Liver (tissue), 9 donors: ENCODE results near the gene SERPINI1. TPM values are rescaled to one million over a fixed set of nuclear protein-coding genes. Genes with fewer than 3 reads are reported as not detected.

Experiments
- DNase-seq: peaks from one replicate; pipeline ENCODE4 v3.0.0-alpha.2; 2017; ENCODE audit warnings: low spot score
- H3K27ac ChIP-seq, 2 donors: one replicate each; pipeline ENCODE4 v1.7.0; 2013; ENCODE audit warnings: inconsistent platforms in 2 of 2, low read length in 2 of 2, control low read depth in 1 of 2, low read depth in 1 of 2, mild to moderate bottlenecking in 1 of 2
- H3K27me3 ChIP-seq, 4 donors: one replicate each; pipeline versions ENCODE4 v1.6.1 to v1.7.0; 2013; ENCODE audit warnings: low read length in 3 of 4, inconsistent platforms in 1 of 4, mild to moderate bottlenecking in 1 of 4, moderate library complexity in 1 of 4; ENCODE audit not compliant: control insufficient read depth in 4 of 4, insufficient read depth in 4 of 4
- H3K36me3 ChIP-seq, 4 donors: one replicate each; pipeline versions ENCODE4 v1.6.1 to v1.7.0; 2013; ENCODE audit warnings: low read length in 3 of 4, mild to moderate bottlenecking in 3 of 4, low read depth in 1 of 4, moderate library complexity in 1 of 4; ENCODE audit not compliant: control insufficient read depth in 4 of 4, insufficient read depth in 3 of 4
- H3K4me1 ChIP-seq, 4 donors: one replicate each; pipeline versions ENCODE4 v1.6.1 to v1.7.0; 2013; ENCODE audit warnings: low read length in 3 of 4, mild to moderate bottlenecking in 3 of 4, moderate library complexity in 1 of 4; ENCODE audit not compliant: control insufficient read depth in 4 of 4, insufficient read depth in 4 of 4
- H3K4me3 ChIP-seq, 3 donors: one replicate each; pipeline versions ENCODE4 v1.6.1 to v1.7.0; 2013; ENCODE audit warnings: low read length in 3 of 3, control low read depth in 1 of 3, low read depth in 1 of 3, mild to moderate bottlenecking in 1 of 3
- H3K9ac ChIP-seq, 2 donors: one replicate each; pipeline ENCODE4 v1.7.0; 2013; ENCODE audit warnings: low read length in 2 of 2, mild to moderate bottlenecking in 2 of 2, moderate library complexity in 2 of 2, control low read depth in 1 of 2, low read depth in 1 of 2
- H3K9me3 ChIP-seq, 4 donors: one replicate each; pipeline versions ENCODE4 v1.6.1 to v1.7.0; 2013; ENCODE audit warnings: low read length in 3 of 4; ENCODE audit not compliant: control insufficient read depth in 4 of 4
- EGR1 ChIP-seq, 2 donors: IDR thresholded peaks; 2 replicates each; pipeline ENCODE4 v1.6.1; 2016 to 2018; ENCODE audit warnings: antibody characterized with exemption in 2 of 2, low read depth in 2 of 2
- FOXA1 ChIP-seq: IDR thresholded peaks from 2 replicates; pipeline ENCODE4 v1.6.1; 2016; ENCODE audit warnings: antibody characterized with exemption
- FOXA2 ChIP-seq: IDR thresholded peaks from 2 replicates; pipeline ENCODE4 v1.6.1; 2016; ENCODE audit warnings: antibody characterized with exemption
- GABPA ChIP-seq, 2 donors: IDR thresholded peaks in 1 of 2; conservative IDR thresholded peaks in 1 of 2; 2 replicates each; pipeline ENCODE4 v1.6.1; 2016; ENCODE audit warnings: antibody characterized with exemption in 2 of 2, mild to moderate bottlenecking in 1 of 2, moderate library complexity in 1 of 2
- HNF4A ChIP-seq, 2 donors: conservative IDR thresholded peaks; 2 replicates each; pipeline ENCODE4 v1.6.1; 2016; ENCODE audit warnings: antibody characterized with exemption in 2 of 2, mild to moderate bottlenecking in 2 of 2
- HNF4G ChIP-seq: IDR thresholded peaks from 2 replicates; pipeline ENCODE4 v1.6.1; 2016; ENCODE audit warnings: antibody characterized with exemption
- JUND ChIP-seq, 2 donors: IDR thresholded peaks; 2 replicates each; pipeline ENCODE4 v1.6.1; 2016; ENCODE audit warnings: antibody characterized with exemption in 2 of 2
- NR2F2 ChIP-seq: IDR thresholded peaks from 2 replicates; pipeline ENCODE4 v1.6.1; 2016; ENCODE audit warnings: antibody characterized with exemption
- RAD21 ChIP-seq, 2 donors: IDR thresholded peaks; 2 replicates each; pipeline ENCODE4 v1.6.1; 2016; ENCODE audit warnings: antibody characterized with exemption in 2 of 2, mild to moderate bottlenecking in 2 of 2
- RXRA ChIP-seq, 2 donors: IDR thresholded peaks; 2 replicates each; pipeline ENCODE4 v1.6.1; 2017 to 2018; ENCODE audit warnings: antibody characterized with exemption in 2 of 2, mild to moderate bottlenecking in 1 of 2
- SP1 ChIP-seq: IDR thresholded peaks from 2 replicates; pipeline ENCODE4 v1.6.1; 2018; ENCODE audit warnings: antibody characterized with exemption, mild to moderate bottlenecking
- TAF1 ChIP-seq: conservative IDR thresholded peaks from 2 replicates; pipeline ENCODE4 v1.6.1; 2016; ENCODE audit warnings: antibody characterized with exemption, mild to moderate bottlenecking
- YY1 ChIP-seq: IDR thresholded peaks from 2 replicates; pipeline ENCODE4 v1.6.1; 2016; ENCODE audit warnings: antibody characterized with exemption, mild to moderate bottlenecking
- WGBS: extraction: QIAGEN DNeasy Blood & Tissue Kit; methylation state at CpG from one replicate; pipeline ENCODE4 v1.1.7; 2013; 5-methylcytosine and 5-hydroxymethylcytosine counted together
- polyA plus RNA-seq, 2 donors: library from polyadenylated mRNA; stranded (reverse) in 1 of 2; unstranded in 1 of 2; fragments of 200-250 nt in 1 of 2; fragments of >200 nt in 1 of 2; fragmentation: Nextera tagmentation in 1 of 2; extraction: Ambion mirVana in 1 of 2; gene quantifications; one replicate each; pipeline versions ENCODE4 v1.2.1 to v1.2.3, GENCODE V29; 2013 to 2015
- total RNA-seq, 2 donors: library from RNA; depleted of rRNA; stranded (reverse); fragments of >200 nt; gene quantifications; one replicate each; pipeline ENCODE4 v1.2.3, GENCODE V29; 2014
- TF ChIP-seq, protein P1 (sequence below): IDR thresholded peaks from 2 replicates; pipeline ENCODE4 v1.6.1; 2016; ENCODE audit warnings: antibody characterized with exemption
- TF ChIP-seq, protein P2 (sequence below): fragments of 150-350 bp; IDR thresholded peaks from 2 replicates; pipeline ENCODE4 v1.5.1; 2017; ENCODE audit warnings: improper control_type of control experiment, low read depth, low read length; ENCODE audit not compliant: missing input control
- TF ChIP-seq, protein P3 (sequence below): IDR thresholded peaks from 2 replicates; pipeline ENCODE4 v1.6.1; 2016; ENCODE audit warnings: antibody characterized with exemption
- TF ChIP-seq, protein P4 (sequence below): IDR thresholded peaks from 2 replicates; pipeline ENCODE4 v1.6.1; 2016; ENCODE audit warnings: antibody characterized with exemption, mild to moderate bottlenecking
- donor health status: healthy.
- donor health status: healthy.
- donor health status: healthy.
- donor health status: healthy.
- donor health status: healthy.

Gene SERPINI1
- total and polyA plus RNA-seq, 4 donors = 0.90 to 23.6 (median 1.9) TPM

DNA sequence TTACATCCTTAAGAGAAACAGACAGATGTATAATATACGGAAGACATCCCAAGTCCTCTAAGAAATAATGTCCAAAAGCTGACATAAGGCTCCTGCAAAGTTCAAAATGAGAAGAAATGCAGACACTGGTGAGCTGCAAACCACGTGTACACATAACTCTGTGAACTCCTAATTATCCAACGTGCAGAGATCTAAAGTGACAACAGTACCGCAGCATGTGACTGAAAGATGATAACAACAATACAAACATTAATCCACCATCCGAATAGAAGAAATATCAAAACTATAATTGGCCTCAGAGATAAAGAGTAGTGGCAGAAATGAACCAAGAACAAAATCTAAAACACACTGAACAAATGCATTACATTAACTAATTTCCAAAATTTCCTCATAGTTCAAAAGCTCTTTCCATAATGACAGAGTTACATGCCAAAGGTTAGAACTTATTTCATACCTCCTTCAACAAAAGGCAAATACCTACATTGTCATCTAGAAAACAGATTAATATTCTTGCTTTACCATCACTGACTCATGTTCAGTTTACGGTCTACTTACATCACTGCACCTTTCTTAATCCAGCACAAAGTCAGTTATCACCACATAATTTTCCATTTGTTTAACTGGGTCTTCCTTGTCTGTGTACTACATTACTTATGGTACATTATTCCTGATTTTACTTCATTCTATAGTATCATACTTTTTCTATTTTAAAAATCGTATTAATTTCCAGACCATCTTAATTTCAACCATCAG is 3.0 kb upstream of the SERPINI1 start:
- Histone ChIP-seq H3K9ac (no peak overlapping the region), H3K36me3 (no peaks in the 10 kb centered on the region), H3K4me3 (no peak overlapping the region), H3K27ac (no peak overlapping the region), H3K4me1 (peaks cover 5 to 28% (median 22%) of the 10 kb centered on the region in 4 donors), H3K9me3 (no peaks in the 10 kb centered on the region), H3K27me3 (no peaks in the 10 kb centered on the region)
- 78% methylated on average over 7 of the region's 7 CpGs for WGBS
- TF ChIP-seq SP1 (no peak), RXRA (IDR thresholded peaks at IDR 0.05) (no peak), TAF1 (no peak), EGR1 (IDR thresholded peaks at IDR 0.05; ENCODE audit: low read depth in 2 of 2) (no peak)
- DNase-seq = no peak

DNA sequence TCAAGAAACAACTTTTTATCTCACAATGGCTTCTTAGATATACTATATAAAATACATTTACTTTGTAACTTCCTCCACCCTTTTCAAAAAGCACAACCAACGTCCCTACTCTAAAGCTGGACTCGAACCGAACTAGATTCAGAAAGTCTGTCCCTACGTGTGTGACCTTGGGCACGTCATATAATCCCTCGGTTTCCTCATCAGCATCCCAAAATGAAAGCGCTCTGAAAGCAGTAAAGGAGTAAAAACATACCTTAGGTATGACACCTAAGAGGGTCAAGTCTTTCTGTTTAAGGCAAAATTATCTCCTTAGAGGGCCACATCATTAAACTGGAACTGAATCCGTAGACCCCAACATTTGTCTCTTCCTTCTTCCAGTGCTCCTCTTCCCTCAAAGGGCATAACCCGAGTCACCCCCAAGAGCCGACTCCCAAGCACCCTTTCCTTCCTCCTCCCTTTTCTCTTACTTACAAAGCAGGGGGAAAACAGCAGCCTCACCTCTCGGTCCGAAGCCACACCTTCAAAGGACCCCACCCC is 1.5 kb upstream of the SERPINI1 start:
- no peak for DNase-seq

More for the DNA sequence above, 1.5 kb upstream of the SERPINI1 start:
- peaks cover 5 to 28% (median 22%) of the 10 kb centered on the region in 4 donors for H3K4me1 ChIP-seq
- 1% methylated on average over 12 of the region's 12 CpGs for WGBS
- no peaks in the 10 kb centered on the region for H3K36me3 ChIP-seq
- H3K27ac ChIP-seq = peak overlapping the region; percentile 87 to 88
- H3K9me3 ChIP-seq = no peaks in the 10 kb centered on the region
- H3K27me3 ChIP-seq = no peaks in the 10 kb centered on the region
- peak overlapping the region; percentile 88 to 100 (median 95) for H3K4me3 ChIP-seq
- H3K9ac ChIP-seq = peak overlapping the region; percentile 70 to 83
- TF ChIP-seq HNF4A (conservative IDR thresholded peaks at IDR 0.05) (no peak), NR2F2 (no peak), GABPA (IDR thresholded peaks at IDR 0.05 in 1 of 2, conservative IDR thresholded peaks at IDR 0.05 in 1 of 2) (no peak), YY1 (no peak), RXRA (IDR thresholded peaks at IDR 0.05) (no peak), HNF4G (no peak), TAF1 (no peak), SP1 (no peak), EGR1 (IDR thresholded peaks at IDR 0.05; ENCODE audit: low read depth in 2 of 2) (no peak), FOXA1 (no peak), RAD21 (IDR thresholded peaks at IDR 0.05) (no peak), FOXA2 (no peak), JUND (IDR thresholded peaks at IDR 0.05) (no peak)
- TF ChIP-seq, protein P1, sequence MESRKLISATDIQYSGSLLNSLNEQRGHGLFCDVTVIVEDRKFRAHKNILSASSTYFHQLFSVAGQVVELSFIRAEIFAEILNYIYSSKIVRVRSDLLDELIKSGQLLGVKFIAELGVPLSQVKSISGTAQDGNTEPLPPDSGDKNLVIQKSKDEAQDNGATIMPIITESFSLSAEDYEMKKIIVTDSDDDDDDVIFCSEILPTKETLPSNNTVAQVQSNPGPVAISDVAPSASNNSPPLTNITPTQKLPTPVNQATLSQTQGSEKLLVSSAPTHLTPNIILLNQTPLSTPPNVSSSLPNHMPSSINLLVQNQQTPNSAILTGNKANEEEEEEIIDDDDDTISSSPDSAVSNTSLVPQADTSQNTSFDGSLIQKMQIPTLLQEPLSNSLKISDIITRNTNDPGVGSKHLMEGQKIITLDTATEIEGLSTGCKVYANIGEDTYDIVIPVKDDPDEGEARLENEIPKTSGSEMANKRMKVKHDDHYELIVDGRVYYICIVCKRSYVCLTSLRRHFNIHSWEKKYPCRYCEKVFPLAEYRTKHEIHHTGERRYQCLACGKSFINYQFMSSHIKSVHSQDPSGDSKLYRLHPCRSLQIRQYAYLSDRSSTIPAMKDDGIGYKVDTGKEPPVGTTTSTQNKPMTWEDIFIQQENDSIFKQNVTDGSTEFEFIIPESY = no peak
- TF ChIP-seq, protein P2, sequence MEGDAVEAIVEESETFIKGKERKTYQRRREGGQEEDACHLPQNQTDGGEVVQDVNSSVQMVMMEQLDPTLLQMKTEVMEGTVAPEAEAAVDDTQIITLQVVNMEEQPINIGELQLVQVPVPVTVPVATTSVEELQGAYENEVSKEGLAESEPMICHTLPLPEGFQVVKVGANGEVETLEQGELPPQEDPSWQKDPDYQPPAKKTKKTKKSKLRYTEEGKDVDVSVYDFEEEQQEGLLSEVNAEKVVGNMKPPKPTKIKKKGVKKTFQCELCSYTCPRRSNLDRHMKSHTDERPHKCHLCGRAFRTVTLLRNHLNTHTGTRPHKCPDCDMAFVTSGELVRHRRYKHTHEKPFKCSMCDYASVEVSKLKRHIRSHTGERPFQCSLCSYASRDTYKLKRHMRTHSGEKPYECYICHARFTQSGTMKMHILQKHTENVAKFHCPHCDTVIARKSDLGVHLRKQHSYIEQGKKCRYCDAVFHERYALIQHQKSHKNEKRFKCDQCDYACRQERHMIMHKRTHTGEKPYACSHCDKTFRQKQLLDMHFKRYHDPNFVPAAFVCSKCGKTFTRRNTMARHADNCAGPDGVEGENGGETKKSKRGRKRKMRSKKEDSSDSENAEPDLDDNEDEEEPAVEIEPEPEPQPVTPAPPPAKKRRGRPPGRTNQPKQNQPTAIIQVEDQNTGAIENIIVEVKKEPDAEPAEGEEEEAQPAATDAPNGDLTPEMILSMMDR = no peak
- TF ChIP-seq, protein P3, sequence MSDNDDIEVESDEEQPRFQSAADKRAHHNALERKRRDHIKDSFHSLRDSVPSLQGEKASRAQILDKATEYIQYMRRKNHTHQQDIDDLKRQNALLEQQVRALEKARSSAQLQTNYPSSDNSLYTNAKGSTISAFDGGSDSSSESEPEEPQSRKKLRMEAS = no peak
- TF ChIP-seq, protein P4, sequence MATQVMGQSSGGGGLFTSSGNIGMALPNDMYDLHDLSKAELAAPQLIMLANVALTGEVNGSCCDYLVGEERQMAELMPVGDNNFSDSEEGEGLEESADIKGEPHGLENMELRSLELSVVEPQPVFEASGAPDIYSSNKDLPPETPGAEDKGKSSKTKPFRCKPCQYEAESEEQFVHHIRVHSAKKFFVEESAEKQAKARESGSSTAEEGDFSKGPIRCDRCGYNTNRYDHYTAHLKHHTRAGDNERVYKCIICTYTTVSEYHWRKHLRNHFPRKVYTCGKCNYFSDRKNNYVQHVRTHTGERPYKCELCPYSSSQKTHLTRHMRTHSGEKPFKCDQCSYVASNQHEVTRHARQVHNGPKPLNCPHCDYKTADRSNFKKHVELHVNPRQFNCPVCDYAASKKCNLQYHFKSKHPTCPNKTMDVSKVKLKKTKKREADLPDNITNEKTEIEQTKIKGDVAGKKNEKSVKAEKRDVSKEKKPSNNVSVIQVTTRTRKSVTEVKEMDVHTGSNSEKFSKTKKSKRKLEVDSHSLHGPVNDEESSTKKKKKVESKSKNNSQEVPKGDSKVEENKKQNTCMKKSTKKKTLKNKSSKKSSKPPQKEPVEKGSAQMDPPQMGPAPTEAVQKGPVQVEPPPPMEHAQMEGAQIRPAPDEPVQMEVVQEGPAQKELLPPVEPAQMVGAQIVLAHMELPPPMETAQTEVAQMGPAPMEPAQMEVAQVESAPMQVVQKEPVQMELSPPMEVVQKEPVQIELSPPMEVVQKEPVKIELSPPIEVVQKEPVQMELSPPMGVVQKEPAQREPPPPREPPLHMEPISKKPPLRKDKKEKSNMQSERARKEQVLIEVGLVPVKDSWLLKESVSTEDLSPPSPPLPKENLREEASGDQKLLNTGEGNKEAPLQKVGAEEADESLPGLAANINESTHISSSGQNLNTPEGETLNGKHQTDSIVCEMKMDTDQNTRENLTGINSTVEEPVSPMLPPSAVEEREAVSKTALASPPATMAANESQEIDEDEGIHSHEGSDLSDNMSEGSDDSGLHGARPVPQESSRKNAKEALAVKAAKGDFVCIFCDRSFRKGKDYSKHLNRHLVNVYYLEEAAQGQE = no peak
